Tibial nerve (tissue), 4 donors: ENCODE data around the gene TTC21B. TPM values are rescaled to one million over a fixed set of nuclear protein-coding genes. Genes with fewer than 3 reads are reported as not detected.

ENCODE experiments used
- DNase-seq, 2 donors: peaks; one replicate each; pipeline ENCODE4 v3.0.0-alpha.2; 2019; ENCODE audit warnings: low spot score in 2 of 2
- H3K27ac ChIP-seq, 4 donors: fragments of 200-600 bp; sonication (generic) in 3 of 4; one replicate each; pipeline ENCODE4 v1.5.1; 2017 to 2019; ENCODE audit warnings: mild to moderate bottlenecking in 1 of 4
- H3K27me3 ChIP-seq, 2 donors: fragments of 200-600 bp; sonication (generic) in 1 of 2; one replicate each; pipeline versions ENCODE4 v1.5.1 to v1.6.0; 2017 to 2019
- H3K36me3 ChIP-seq, 3 donors: fragments of 200-600 bp; sonication (generic); one replicate each; pipeline ENCODE4 v1.5.1; 2018 to 2019
- H3K4me1 ChIP-seq, 4 donors: fragments of 200-600 bp; sonication (generic) in 3 of 4; one replicate each; pipeline ENCODE4 v1.5.1; 2017 to 2019
- H3K4me3 ChIP-seq, 4 donors: fragments of 200-600 bp; sonication (generic) in 3 of 4; one replicate each; pipeline ENCODE4 v1.5.1; 2017 to 2019; ENCODE audit warnings: mild to moderate bottlenecking in 1 of 4, moderate library complexity in 1 of 4
- H3K9me3 ChIP-seq, 4 donors: fragments of 200-600 bp; sonication (generic) in 3 of 4; one replicate each; pipeline ENCODE4 v1.5.1; 2017 to 2019
- CTCF ChIP-seq, 5 experiments: fragments of 200-600 bp in 3 of 5; fragments of 450-650 bp in 2 of 5; sonication (generic) in 3 of 5; IDR thresholded peaks; one replicate each; pipeline ENCODE4 v1.5.1; 2016 to 2019; ENCODE audit warnings: antibody characterized with exemption in 5 of 5, mild to moderate bottlenecking in 3 of 5, moderate library complexity in 2 of 5
- EP300 ChIP-seq, 2 donors: sonication (generic); formaldehyde crosslinking; IDR thresholded peaks; one replicate each; pipeline ENCODE4 v1.6.1; 2017; ENCODE audit warnings: antibody characterized with exemption in 2 of 2, mild to moderate bottlenecking in 1 of 2
- POLR2A ChIP-seq, 2 donors: fragments of 450-650 bp; IDR thresholded peaks; one replicate each; pipeline ENCODE4 v1.6.1; 2017; ENCODE audit warnings: antibody characterized with exemption in 2 of 2, mild to moderate bottlenecking in 2 of 2, moderate library complexity in 2 of 2
- WGBS, 2 donors: methylation state at CpG; one replicate each; pipeline ENCODE4 v1.1.5; 2018; 5-methylcytosine and 5-hydroxymethylcytosine counted together
- total RNA-seq, 4 donors: library from RNA; depleted of rRNA; stranded (reverse); fragments of >200 nt; gene quantifications; one replicate each; pipeline ENCODE4 v1.1.0, GENCODE V29; 2016

TTC21B gene
- total RNA-seq, 4 donors from 2014 or later: 39.6 to 58.8 (median 55.9) TPM

DNA sequence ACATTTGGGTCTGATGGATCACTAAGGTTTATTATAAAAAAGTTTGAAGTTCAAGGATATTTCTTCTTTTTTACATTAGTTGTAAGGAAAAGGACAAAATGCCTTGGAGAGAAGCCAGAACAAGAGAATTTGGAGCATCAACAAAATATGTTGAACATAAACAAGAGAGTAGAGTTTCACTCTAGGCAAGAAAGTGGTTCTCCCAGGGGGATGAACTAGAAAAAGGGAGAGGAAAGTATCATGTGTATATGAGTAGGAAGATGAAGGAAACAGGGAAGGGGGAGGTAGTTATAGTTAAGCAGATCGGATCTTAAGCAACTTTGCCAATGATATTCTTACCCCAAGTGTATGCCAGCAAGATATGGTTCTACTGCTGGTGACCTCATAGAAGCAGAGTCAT lies 95.7 kb downstream of the TTC21B start:
- H3K27ac ChIP-seq: no peak overlapping the region
- no peaks in the 10 kb centered on the region for H3K27me3 ChIP-seq
- peaks cover 0 to 22% (median 0%) of the 10 kb centered on the region in 4 donors for H3K9me3 ChIP-seq
- no peaks in the 10 kb centered on the region for H3K4me1 ChIP-seq
- TF ChIP-seq POLR2A (IDR thresholded peaks at IDR 0.05) (no peak), EP300 (IDR thresholded peaks at IDR 0.05) (no peak), CTCF (IDR thresholded peaks at IDR 0.05) (no peak)
- 56 to 64% methylated on average over 1 of the region's 1 CpG for WGBS, 2 donors
- no peak for DNase-seq
- H3K4me3 ChIP-seq: no peak overlapping the region
- peaks cover 0 to 32% (median 0%) of the 10 kb centered on the region in 3 donors for H3K36me3 ChIP-seq

GRCh38 chr2:165852394-165852793 lies 101.2 kb downstream of the TTC21B start:
- H3K36me3 ChIP-seq: peaks cover 0 to 32% (median 0%) of the 10 kb centered on the region in 3 donors
- H3K27me3 ChIP-seq: no peaks in the 10 kb centered on the region
- H3K27ac ChIP-seq: no peak overlapping the region
- no peak for TF ChIP-seq EP300 (IDR thresholded peaks at IDR 0.05)
- no peak for TF ChIP-seq CTCF (IDR thresholded peaks at IDR 0.05)
- TF ChIP-seq POLR2A (IDR thresholded peaks at IDR 0.05): no peak
- peaks cover 0 to 31% (median 3%) of the 10 kb centered on the region in 4 donors for H3K9me3 ChIP-seq
- DNase-seq: no peak
- H3K4me3 ChIP-seq: no peak overlapping the region
- H3K4me1 ChIP-seq: no peaks in the 10 kb centered on the region

GRCh38 chr2:165847001-165847400 lies 106.6 kb downstream of the TTC21B start:
- TF ChIP-seq EP300 (IDR thresholded peaks at IDR 0.05) (no peak), POLR2A (IDR thresholded peaks at IDR 0.05) (no peak), CTCF (IDR thresholded peaks at IDR 0.05) (no peak)
- DNase-seq: no peak
- Histone ChIP-seq H3K9me3 (peaks cover 0 to 16% (median 1%) of the 10 kb centered on the region in 4 donors), H3K4me3 (no peak overlapping the region), H3K27ac (no peak overlapping the region), H3K36me3 (no peaks in the 10 kb centered on the region), H3K4me1 (no peaks in the 10 kb centered on the region), H3K27me3 (no peaks in the 10 kb centered on the region)
- 58 to 64% methylated on average over 2 of the region's 2 CpGs for WGBS, 2 donors

GRCh38 chr2:165846056-165846455 lies 107.5 kb downstream of the TTC21B start:
- no peak overlapping the region for H3K27ac ChIP-seq
- TF ChIP-seq CTCF (IDR thresholded peaks at IDR 0.05) (no peak), EP300 (IDR thresholded peaks at IDR 0.05) (no peak), POLR2A (IDR thresholded peaks at IDR 0.05) (no peak)
- no peak for DNase-seq
- 54 to 59% methylated on average over 7 of the region's 7 CpGs for WGBS, 2 donors
- H3K4me3 ChIP-seq: no peak overlapping the region
- H3K27me3 ChIP-seq: no peaks in the 10 kb centered on the region
- H3K4me1 ChIP-seq: no peaks in the 10 kb centered on the region
- no peaks in the 10 kb centered on the region for H3K36me3 ChIP-seq
- H3K9me3 ChIP-seq: peaks cover 0 to 10% (median 0%) of the 10 kb centered on the region in 4 donors

DNA sequence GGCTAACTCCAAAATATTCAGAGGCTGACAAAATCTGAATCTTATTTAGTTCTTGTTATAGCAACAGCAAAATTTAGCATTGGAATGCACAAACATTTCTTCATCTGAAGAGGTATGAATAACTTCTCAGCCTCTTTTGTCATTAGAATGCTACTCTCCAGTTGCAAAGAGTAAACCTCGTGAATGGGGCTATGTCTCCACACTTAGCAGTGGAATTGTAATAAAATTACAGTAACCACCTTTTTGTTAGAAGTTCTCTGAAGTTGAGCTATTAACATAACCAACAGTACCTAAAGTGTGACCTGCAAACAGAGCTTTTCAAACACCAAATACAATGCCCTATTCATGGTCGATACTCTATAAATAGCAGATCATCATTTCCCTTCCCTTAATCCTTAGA lies 109.4 kb downstream of the TTC21B start:
- TF ChIP-seq EP300 (IDR thresholded peaks at IDR 0.05): no peak
- no peak for TF ChIP-seq CTCF (IDR thresholded peaks at IDR 0.05)
- TF ChIP-seq POLR2A (IDR thresholded peaks at IDR 0.05): no peak

More for the DNA sequence above, 109.4 kb downstream of the TTC21B start:
- Histone ChIP-seq H3K27me3 (no peaks in the 10 kb centered on the region), H3K4me1 (no peaks in the 10 kb centered on the region), H3K36me3 (no peaks in the 10 kb centered on the region), H3K4me3 (no peak overlapping the region), H3K9me3 (peaks cover 0 to 4% (median 0%) of the 10 kb centered on the region in 4 donors), H3K27ac (no peak overlapping the region)
- WGBS, 2 donors: 51 to 54% methylated on average over 2 of the region's 2 CpGs
- no peak for DNase-seq
